ENCODE measurements around the gene CFAP43. TPM values are rescaled to one million over a fixed set of nuclear protein-coding genes. Genes with fewer than 3 reads are reported as not detected.

Gene CFAP43
- total and polyA plus RNA-seq, 9 of the 15 experiments (the other 6 are each of a cell fraction or from before 2014, with no cell fraction given), result 0.07 to 0.86 (median 0.11) TPM; not detected in 1

DNA sequence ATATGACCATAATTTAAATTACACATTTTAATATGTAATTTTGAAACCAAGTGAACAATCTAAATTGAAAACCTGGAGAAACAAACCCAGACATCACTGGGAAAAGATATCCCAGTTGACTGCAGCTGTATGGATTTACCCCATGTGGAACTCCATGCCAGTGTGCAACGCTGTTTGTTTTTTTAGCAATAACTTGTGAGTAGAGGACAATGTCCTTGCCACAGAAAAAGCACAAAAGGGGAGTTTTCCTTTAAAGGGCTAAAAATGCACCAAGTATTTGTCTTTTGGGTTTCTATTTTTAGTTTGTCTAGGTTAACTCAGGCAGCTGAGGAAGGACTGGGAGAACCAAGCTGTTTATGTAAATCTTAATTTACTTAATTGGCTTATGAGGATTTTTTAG is 131.4 kb downstream of the CFAP43 start:
- Histone ChIP-seq H3K27me3 (ENCODE audit: control insufficient read depth in 2 of 2, insufficient read depth in 2 of 2, low read length in 2 of 2) (no peaks in the 10 kb centered on the region; a peak in 1 of 5 replicates), H3K9me3 (replicated peaks; ENCODE audit: control insufficient read depth, insufficient read depth, low read depth, low read length) (no peaks in the 10 kb centered on the region; the same call in none of the 2 replicates), H2AFZ (ENCODE audit: low read depth, low read length) (no peak overlapping the region), H3K9me1 (ENCODE audit: control insufficient read depth, insufficient read depth, low read length) (no peaks in the 10 kb centered on the region), H3K4me1 (replicated peaks in 1 of 2; ENCODE audit: control insufficient read depth in 2 of 2, insufficient read depth in 2 of 2, low read length in 2 of 2) (no peaks in the 10 kb centered on the region), H3K4me2 (ENCODE audit: insufficient read depth, low read length) (no peak overlapping the region), H3K9ac (ENCODE audit: insufficient read depth in 1 of 2, low read depth in 2 of 2, low read length in 2 of 2) (no peak overlapping the region), H4K20me1 (replicated peaks; ENCODE audit: control insufficient read depth, insufficient read depth, low read length) (no peaks in the 10 kb centered on the region), H3K27ac (ENCODE audit: extremely low read depth, low read depth, low read length) (no peak overlapping the region), H3K79me2 (ENCODE audit: control insufficient read depth, insufficient read depth, low read length) (no peaks in the 10 kb centered on the region), H3K36me3 (ENCODE audit: control insufficient read depth, insufficient read depth, low read length) (no peaks in the 10 kb centered on the region), H3K4me3 (no peak overlapping the region)
- no TSS peak for BruUV-seq (replicated peaks)
- intact Hi-C loops (cut with micrococcal nuclease) (no loop called here), in situ Hi-C loops (cut with MboI) (no loop called here)
- ChIA-PET POLR2A (interaction anchor here (0.6 to 1.2 kb wide), 3 partner anchors 9 to 20 kb away, joined by 3 to 6 read pairs (median 3); no protein-coding TSS in a partner anchor), CTCF (ENCODE audit: low intra/inter-chr PET ratio) (no interaction called here)
- WGBS (ENCODE audit: insufficient coverage, low coverage, missing lambda C conversion rate), result 0% methylated on average over 1 of the region's 1 CpG
- DNase-seq (ENCODE audit: extremely low read depth in 1 of 4, low spot score in 3 of 4) (no peak), ATAC-seq (no peak), FAIRE-seq (no peak)
- no peak for TF ChIP-seq SMARCA4 (IDR thresholded peaks at IDR 0.05)

DNA sequence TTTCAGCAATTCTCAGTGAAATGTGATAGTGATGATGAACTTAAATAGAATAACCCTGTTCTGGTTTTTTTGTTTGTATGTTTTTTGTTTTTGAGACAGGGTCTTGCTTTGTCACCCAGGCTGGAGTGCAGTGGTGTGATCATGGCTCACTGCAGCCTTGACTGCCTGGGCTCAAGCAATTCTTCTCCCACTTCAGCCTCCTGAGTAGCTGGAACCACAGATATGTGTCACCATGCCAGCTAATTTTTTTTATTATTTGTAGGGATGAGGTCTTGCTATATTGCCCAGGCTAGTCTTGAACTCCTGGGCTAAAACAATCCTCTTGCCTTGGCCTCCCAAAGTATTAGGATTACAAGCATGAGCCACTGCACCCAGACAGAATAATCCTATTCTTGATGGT is 132.2 kb downstream of the CFAP43 start:
- Histone ChIP-seq H3K9ac (ENCODE audit: insufficient read depth in 1 of 2, low read depth in 2 of 2, low read length in 2 of 2) (no peak overlapping the region), H3K9me1 (ENCODE audit: control insufficient read depth, insufficient read depth, low read length) (no peaks in the 10 kb centered on the region), H3K36me3 (ENCODE audit: control insufficient read depth, insufficient read depth, low read length) (no peaks in the 10 kb centered on the region), H3K79me2 (ENCODE audit: control insufficient read depth, insufficient read depth, low read length) (no peaks in the 10 kb centered on the region), H3K4me1 (replicated peaks in 1 of 2; ENCODE audit: control insufficient read depth in 2 of 2, insufficient read depth in 2 of 2, low read length in 2 of 2) (no peaks in the 10 kb centered on the region), H3K27ac (ENCODE audit: extremely low read depth, low read depth, low read length) (no peak overlapping the region), H3K27me3 (ENCODE audit: control insufficient read depth in 2 of 2, insufficient read depth in 2 of 2, low read length in 2 of 2) (no peaks in the 10 kb centered on the region; a peak in 1 of 5 replicates), H3K4me3 (no peak overlapping the region), H4K20me1 (replicated peaks; ENCODE audit: control insufficient read depth, insufficient read depth, low read length) (no peaks in the 10 kb centered on the region), H2AFZ (ENCODE audit: low read depth, low read length) (no peak overlapping the region), H3K9me3 (replicated peaks; ENCODE audit: control insufficient read depth, insufficient read depth, low read depth, low read length) (no peaks in the 10 kb centered on the region; the same call in none of the 2 replicates), H3K4me2 (ENCODE audit: insufficient read depth, low read length) (no peak overlapping the region)
- in situ Hi-C loops (cut with MboI), result no loop called here
- DNase-seq (ENCODE audit: extremely low read depth in 1 of 4, low spot score in 3 of 4), result no peak
- intact Hi-C loops (cut with micrococcal nuclease), result no loop called here
- ChIA-PET POLR2A (interaction anchor here (1.1 kb wide), 1 partner anchor 13 kb away, joined by 3 read pairs; no protein-coding TSS in a partner anchor), CTCF (ENCODE audit: low intra/inter-chr PET ratio) (no interaction called here)
- BruUV-seq (replicated peaks), result no TSS peak
- FAIRE-seq, result no peak
- ATAC-seq, result no peak
- no peak for TF ChIP-seq JUNB (CRISPR knock-in tag; conservative IDR thresholded peaks at IDR 0.05)
- no peak for TF ChIP-seq SNRNP70 (optimal IDR thresholded peaks at IDR 0.05; ENCODE audit: low read depth, low read length)
- no peak for TF ChIP-seq RBM39 (optimal IDR thresholded peaks at IDR 0.05; ENCODE audit: low read depth, low read length)
- no peak for TF ChIP-seq ARID3B (CRISPR knock-in tag; IDR thresholded peaks at IDR 0.05; ENCODE audit: borderline replicate concordance)
- no peak for TF ChIP-seq CEBPB (tag; IDR thresholded peaks at IDR 0.05)
- no peak for TF ChIP-seq TBP (optimal IDR thresholded peaks at IDR 0.05; ENCODE audit: low read depth, low read length)
- TF ChIP-seq PTTG1 (tag; IDR thresholded peaks at IDR 0.05; ENCODE audit: low read depth), result no peak
- TF ChIP-seq POLR2B (IDR thresholded peaks at IDR 0.05; ENCODE audit: low read depth, partially characterized antibody), result no peak
- no peak for TF ChIP-seq ESRRA (IDR thresholded peaks at IDR 0.05; ENCODE audit: borderline replicate concordance, low read depth)
- no peak for TF ChIP-seq ZEB2 (IDR thresholded peaks at IDR 0.05)
- TF ChIP-seq BCL6 (CRISPR knock-in tag; IDR thresholded peaks at IDR 0.05), result no peak
- no peak for TF ChIP-seq HBP1 (CRISPR knock-in tag; IDR thresholded peaks at IDR 0.05)
- no peak for TF ChIP-seq ETV1 (tag; conservative IDR thresholded peaks at IDR 0.05; ENCODE audit: low read depth)
- TF ChIP-seq ZNF197 (CRISPR knock-in tag; IDR thresholded peaks at IDR 0.05; ENCODE audit: low read depth), result no peak
- TF ChIP-seq POLR2AphosphoS2 (IDR thresholded peaks at IDR 0.05; ENCODE audit: low read length), result no peak
- TF ChIP-seq ZNF134 (CRISPR knock-in tag; conservative IDR thresholded peaks at IDR 0.05), result no peak
